GM23248 (cell line): ENCODE measurements around the gene MEIKIN.

Source experiments
- EZH2 ChIP-seq: fragments of 200-600 bp; sonication (generic); IDR thresholded peaks from 2 replicates; pipeline ENCODE4 v1.6.1; 2018; ENCODE audit warnings: antibody characterized with exemption, mild to moderate bottlenecking; ENCODE audit not compliant: insufficient read depth, poor library complexity, severe bottlenecking
- EZH2phosphoT487 ChIP-seq: fragments of 200-600 bp; sonication (generic); IDR thresholded peaks from 2 replicates; pipeline ENCODE4 v1.6.1; 2018; ENCODE audit warnings: antibody characterized with exemption, moderate library complexity, mild to moderate bottlenecking, low read depth; ENCODE audit not compliant: insufficient read depth

DNA sequence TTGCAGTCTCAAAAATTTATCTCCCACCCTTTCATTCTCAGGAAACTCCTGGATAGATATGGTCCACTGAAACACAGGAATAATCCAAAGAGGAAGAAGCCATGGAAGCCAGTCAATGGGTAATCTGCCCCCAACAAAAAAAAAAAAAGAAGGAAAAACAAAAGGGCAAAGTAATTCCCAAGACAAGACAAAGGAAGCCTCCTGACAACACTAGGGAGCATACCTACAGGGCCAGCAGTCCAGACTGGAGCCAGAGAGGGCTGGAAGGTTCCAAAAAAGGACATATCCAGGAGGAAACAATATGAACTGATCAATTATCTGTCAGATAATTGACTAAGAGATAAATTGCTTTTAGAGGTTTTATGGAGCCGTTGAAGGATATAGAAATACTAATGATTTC, 161.6 kb downstream of the MEIKIN start:
- TF ChIP-seq EZH2: no peak
- no peak for TF ChIP-seq EZH2phosphoT487
